ENCODE data around the gene AKAP1.
A peak's percentile ranks its signal among the peaks of the same experiment; 100 is the strongest.

The AKAP1 gene

GRCh38 chr17:57106107-57106835 lies 21.2 kb downstream of the AKAP1 start:
- DNase-seq: no peak

- no peak for DNase-seq
Observed at GRCh38 chr17:57106836-57107497, 21.9 kb downstream of the AKAP1 start.

GRCh38 chr17:57107498-57108101 lies 22.6 kb downstream of the AKAP1 start:
- DNase-seq: no peak

- no peak for DNase-seq
Observed at GRCh38 chr17:57108671-57109392, 23.8 kb downstream of the AKAP1 start.

- DNase-seq: no peak
Observed at GRCh38 chr17:57109393-57110151, 24.5 kb downstream of the AKAP1 start.

- DNase-seq: peak in 1 of 51 donors; percentile 8
Observed at GRCh38 chr17:57110152-57110542, 25.1 kb downstream of the AKAP1 start.

- peak in 3 of 51 donors; percentile 9 to 17 (median 15) for DNase-seq
Observed at GRCh38 chr17:57110579-57111325, 25.7 kb downstream of the AKAP1 start.

- no peak for DNase-seq
Observed at GRCh38 chr17:57111386-57111785, 26.3 kb downstream of the AKAP1 start.

GRCh38 chr17:57113011-57113410 lies 28.0 kb downstream of the AKAP1 start:
- DNase-seq: no peak

- no peak for DNase-seq
Observed at GRCh38 chr17:57113656-57114055, 28.6 kb downstream of the AKAP1 start.

GRCh38 chr17:57114085-57114673 lies 29.1 kb downstream of the AKAP1 start:
- peak in 21 of 51 donors; percentile 8 to 54 (median 20) for DNase-seq

GRCh38 chr17:57115377-57115776 lies 30.3 kb downstream of the AKAP1 start:
- no peak for DNase-seq

- DNase-seq: no peak
Observed at GRCh38 chr17:57115916-57116315, 30.9 kb downstream of the AKAP1 start.

- no peak for DNase-seq
Observed at GRCh38 chr17:57117798-57118197, 32.8 kb downstream of the AKAP1 start.

- DNase-seq: no peak
Observed at GRCh38 chr17:57120814-57121213, 35.8 kb downstream of the AKAP1 start.

- DNase-seq: peak in 22 of 51 donors; percentile 7 to 46 (median 28)
Observed at GRCh38 chr17:57121308-57122042, 36.4 kb downstream of the AKAP1 start.

GRCh38 chr17:57124053-57124452 lies 39.0 kb downstream of the AKAP1 start:
- DNase-seq: no peak

- DNase-seq: no peak
Observed at GRCh38 chr17:57125406-57125805, 40.4 kb downstream of the AKAP1 start.

- no peak for DNase-seq
Observed at GRCh38 chr17:57125866-57126265, 40.8 kb downstream of the AKAP1 start.
